Stimulated activated CD4-positive, alpha-beta T cell treated with anti-CD3 and anti-CD28 coated beads, Interleukin-1b, Interleukin-23, amount 100 ng/mL, for 1 hour (primary cell): ENCODE data around the gene VAX1.
"Not testable (repeated sequence)": the region's sequence is repeated elsewhere in the genome, so short reads cannot be mapped to it uniquely, and the experiment has no call there.

ENCODE experiments used
- DNase-seq, 2 donors: peaks; one replicate each; pipeline ENCODE4 v3.0.0-alpha.2; 2020; ENCODE audit warnings: low read depth in 2 of 2

Gene VAX1

GRCh38 chr10:117135026-117135372, 3.1 kb downstream of the VAX1 start:
- no peak for DNase-seq

- DNase-seq: no peak
These were observed 3.6 kb downstream of the VAX1 start for GRCh38 chr10:117134306-117135025.

GRCh38 chr10:117134056-117134305, 4.1 kb downstream of the VAX1 start:
- DNase-seq: no peak

GRCh38 chr10:117133273-117134055, 4.6 kb downstream of the VAX1 start:
- no peak for DNase-seq

- no peak for DNase-seq
These were observed 5.3 kb downstream of the VAX1 start for GRCh38 chr10:117132751-117133231.

- DNase-seq: no peak
These were observed 6.4 kb downstream of the VAX1 start for GRCh38 chr10:117131376-117132327.

GRCh38 chr10:117130862-117131375, 7.2 kb downstream of the VAX1 start:
- DNase-seq: no peak

- DNase-seq: no peak
These were observed 7.7 kb downstream of the VAX1 start for GRCh38 chr10:117130346-117130745.

GRCh38 chr10:117126645-117127044, 11.4 kb downstream of the VAX1 start:
- DNase-seq: not testable (repeated sequence)

GRCh38 chr10:117126034-117126433, 12.0 kb downstream of the VAX1 start:
- DNase-seq: no peak

- DNase-seq: no peak
These were observed 25.9 kb downstream of the VAX1 start for GRCh38 chr10:117112220-117112619.

GRCh38 chr10:117107238-117107637, 30.8 kb downstream of the VAX1 start:
- no peak for DNase-seq

GRCh38 chr10:117096599-117097201, 41.4 kb downstream of the VAX1 start:
- DNase-seq: no peak

- DNase-seq: no peak
These were observed 43.2 kb downstream of the VAX1 start for GRCh38 chr10:117094856-117095255.

- DNase-seq: no peak
These were observed 45.7 kb downstream of the VAX1 start for GRCh38 chr10:117092386-117092785.

GRCh38 chr10:117090834-117091233, 47.2 kb downstream of the VAX1 start:
- no peak for DNase-seq

GRCh38 chr10:117087521-117087920, 50.5 kb downstream of the VAX1 start:
- no peak for DNase-seq

- no peak for DNase-seq
These were observed 51.5 kb downstream of the VAX1 start for GRCh38 chr10:117086546-117086945.

GRCh38 chr10:117084421-117085246, 53.4 kb downstream of the VAX1 start:
- DNase-seq: not testable (repeated sequence)
